ENCODE measurements around the gene IHH.

The IHH gene

GRCh38 chr2:219042157-219042556 is 18.6 kb downstream of the IHH start:
- no peak for DNase-seq
- Histone ChIP-seq H3K36me3 (ENCODE audit: control insufficient read depth in 4 of 4, insufficient read depth in 4 of 4, low read length in 3 of 4) (no peaks in the 10 kb centered on the region), H3K27ac (ENCODE audit: insufficient read depth in 1 of 2, low read depth in 1 of 2, low read length in 2 of 2, poor library complexity in 1 of 2, severe bottlenecking in 2 of 2) (no peak overlapping the region), H3K27me3 (replicated peaks in 2 of 5; ENCODE audit: control insufficient read depth in 4 of 5, insufficient read depth in 5 of 5, low read length in 4 of 5) (peaks cover 4 to 83% (median 35%) of the 10 kb centered on the region in 5 experiments), H3K4me3 (ENCODE audit: control insufficient read depth in 1 of 7, extremely low read depth in 1 of 7, insufficient read depth in 4 of 7, low read depth in 2 of 7, low read length in 6 of 7) (no peak overlapping the region), H3K4me1 (ENCODE audit: control extremely low read depth in 1 of 4, control insufficient read depth in 4 of 4, insufficient read depth in 4 of 4, low read length in 3 of 4) (peaks cover 0 to 4% (median 1%) of the 10 kb centered on the region in 4 experiments), H3K9me3 (ENCODE audit: control extremely low read depth in 1 of 5, control insufficient read depth in 4 of 5, insufficient read depth in 2 of 5, low read depth in 1 of 5, low read length in 4 of 5) (peaks cover 0 to 7% (median 0%) of the 10 kb centered on the region in 5 experiments)
- POLR2A ChIA-PET: no interaction called here
- WGBS (ENCODE audit: insufficient coverage): 94% methylated on average over 3 of the region's 4 CpGs
- CTCF ChIA-PET: interaction anchor here (0.7 to 2.4 kb wide), 7 partner anchors 11 to 79 kb away, joined by 3 to 11 read pairs (median 5); no protein-coding TSS in a partner anchor

- Histone ChIP-seq H3K36me3 (ENCODE audit: control insufficient read depth in 4 of 4, insufficient read depth in 4 of 4, low read length in 3 of 4) (no peaks in the 10 kb centered on the region), H3K4me3 (ENCODE audit: control insufficient read depth in 1 of 7, extremely low read depth in 1 of 7, insufficient read depth in 4 of 7, low read depth in 2 of 7, low read length in 6 of 7) (peak within 1 kb of the TSS in 3 of 7 experiments; percentile 14 to 64 (median 56)), H3K27ac (ENCODE audit: insufficient read depth in 1 of 2, low read depth in 1 of 2, low read length in 2 of 2, poor library complexity in 1 of 2, severe bottlenecking in 2 of 2) (no peak within 1 kb of the TSS), H3K9me3 (ENCODE audit: control extremely low read depth in 1 of 5, control insufficient read depth in 4 of 5, insufficient read depth in 2 of 5, low read depth in 1 of 5, low read length in 4 of 5) (peaks cover 0 to 7% (median 0%) of the 10 kb centered on the region in 5 experiments), H3K27me3 (replicated peaks in 2 of 5; ENCODE audit: control insufficient read depth in 4 of 5, insufficient read depth in 5 of 5, low read length in 4 of 5) (peaks cover 4 to 84% (median 35%) of the 10 kb centered on the region in 5 experiments), H3K4me1 (ENCODE audit: control extremely low read depth in 1 of 4, control insufficient read depth in 4 of 4, insufficient read depth in 4 of 4, low read length in 3 of 4) (peaks cover 0 to 4% (median 1%) of the 10 kb centered on the region in 4 experiments)
- CTCF ChIA-PET: interaction anchor here (1.0 to 2.4 kb wide), 4 partner anchors 12 to 76 kb away, joined by 3 to 11 read pairs (median 7); no protein-coding TSS in a partner anchor
- DNase-seq: peak; percentile 38 to 50 (median 44)
- POLR2A ChIA-PET: interaction anchor here (0.6 to 0.9 kb wide), 2 partner anchors 11 to 15 kb away, joined by 3 read pairs; no protein-coding TSS in a partner anchor
- WGBS (ENCODE audit: insufficient coverage): 2% methylated on average over 21 of the region's 21 CpGs
Measured at GRCh38 chr2:219041252-219041651, 19.5 kb downstream of the IHH start, which contains the start of gene CFAP65. CFAP65 (minus strand) TSS chr2:219041516; CDS start chr2:219039048, 2,468 bp downstream.

- DNase-seq: no peak
- Histone ChIP-seq H3K9me3 (ENCODE audit: control extremely low read depth in 1 of 5, control insufficient read depth in 4 of 5, insufficient read depth in 2 of 5, low read depth in 1 of 5, low read length in 4 of 5) (peaks cover 0 to 7% (median 0%) of the 10 kb centered on the region in 5 experiments), H3K4me1 (ENCODE audit: control extremely low read depth in 1 of 4, control insufficient read depth in 4 of 4, insufficient read depth in 4 of 4, low read length in 3 of 4) (peaks cover 0 to 4% (median 1%) of the 10 kb centered on the region in 4 experiments), H3K4me3 (ENCODE audit: control insufficient read depth in 1 of 7, extremely low read depth in 1 of 7, insufficient read depth in 4 of 7, low read depth in 2 of 7, low read length in 6 of 7) (no peak overlapping the region), H3K36me3 (ENCODE audit: control insufficient read depth in 4 of 4, insufficient read depth in 4 of 4, low read length in 3 of 4) (no peaks in the 10 kb centered on the region), H3K27me3 (replicated peaks in 2 of 5; ENCODE audit: control insufficient read depth in 4 of 5, insufficient read depth in 5 of 5, low read length in 4 of 5) (peaks cover 7 to 87% (median 33%) of the 10 kb centered on the region in 5 experiments), H3K27ac (ENCODE audit: insufficient read depth in 1 of 2, low read depth in 1 of 2, low read length in 2 of 2, poor library complexity in 1 of 2, severe bottlenecking in 2 of 2) (no peak overlapping the region)
- ChIA-PET POLR2A (no interaction called here), CTCF (interaction anchor here (0.7 to 3.0 kb wide), 6 partner anchors 8 to 107 kb away, joined by 3 to 9 read pairs (median 5); no protein-coding TSS in a partner anchor)
- 29% methylated on average over 1 of the region's 1 CpG for WGBS (ENCODE audit: insufficient coverage)
Measured at GRCh38 chr2:219038600-219038999, 22.1 kb downstream of the IHH start.

- Histone ChIP-seq H3K27ac (ENCODE audit: insufficient read depth in 1 of 2, low read depth in 1 of 2, low read length in 2 of 2, poor library complexity in 1 of 2, severe bottlenecking in 2 of 2) (no peak overlapping the region), H3K4me1 (ENCODE audit: control extremely low read depth in 1 of 4, control insufficient read depth in 4 of 4, insufficient read depth in 4 of 4, low read length in 3 of 4) (peaks cover 0 to 4% (median 1%) of the 10 kb centered on the region in 4 experiments), H3K36me3 (ENCODE audit: control insufficient read depth in 4 of 4, insufficient read depth in 4 of 4, low read length in 3 of 4) (no peaks in the 10 kb centered on the region), H3K27me3 (replicated peaks in 2 of 5; ENCODE audit: control insufficient read depth in 4 of 5, insufficient read depth in 5 of 5, low read length in 4 of 5) (peaks cover 7 to 84% (median 33%) of the 10 kb centered on the region in 5 experiments), H3K4me3 (ENCODE audit: control insufficient read depth in 1 of 7, extremely low read depth in 1 of 7, insufficient read depth in 4 of 7, low read depth in 2 of 7, low read length in 6 of 7) (no peak overlapping the region), H3K9me3 (ENCODE audit: control extremely low read depth in 1 of 5, control insufficient read depth in 4 of 5, insufficient read depth in 2 of 5, low read depth in 1 of 5, low read length in 4 of 5) (peaks cover 0 to 7% (median 0%) of the 10 kb centered on the region in 5 experiments)
- ChIA-PET POLR2A (no interaction called here), CTCF (interaction anchor here (0.7 to 3.0 kb wide), 8 partner anchors 10 to 108 kb away, joined by 3 to 9 read pairs (median 5); no protein-coding TSS in a partner anchor)
- no peak for DNase-seq
- 75% methylated on average over 8 of the region's 8 CpGs for WGBS (ENCODE audit: insufficient coverage)
Measured at GRCh38 chr2:219037783-219038499, 22.8 kb downstream of the IHH start.

- Histone ChIP-seq H3K36me3 (ENCODE audit: control insufficient read depth in 4 of 4, insufficient read depth in 4 of 4, low read length in 3 of 4) (no peaks in the 10 kb centered on the region), H3K4me1 (ENCODE audit: control extremely low read depth in 1 of 4, control insufficient read depth in 4 of 4, insufficient read depth in 4 of 4, low read length in 3 of 4) (peaks cover 0 to 2% (median 0%) of the 10 kb centered on the region in 4 experiments), H3K9me3 (ENCODE audit: control extremely low read depth in 1 of 5, control insufficient read depth in 4 of 5, insufficient read depth in 2 of 5, low read depth in 1 of 5, low read length in 4 of 5) (peaks cover 0 to 7% (median 0%) of the 10 kb centered on the region in 5 experiments), H3K27me3 (replicated peaks in 2 of 5; ENCODE audit: control insufficient read depth in 4 of 5, insufficient read depth in 5 of 5, low read length in 4 of 5) (peaks cover 2 to 72% (median 22%) of the 10 kb centered on the region in 5 experiments), H3K27ac (ENCODE audit: insufficient read depth in 1 of 2, low read depth in 1 of 2, low read length in 2 of 2, poor library complexity in 1 of 2, severe bottlenecking in 2 of 2) (no peak overlapping the region), H3K4me3 (ENCODE audit: control insufficient read depth in 1 of 7, extremely low read depth in 1 of 7, insufficient read depth in 4 of 7, low read depth in 2 of 7, low read length in 6 of 7) (no peak overlapping the region)
- ChIA-PET CTCF (interaction anchor here (1.2 to 2.1 kb wide), 3 partner anchors 9 to 82 kb away, joined by 3 to 5 read pairs (median 3); no protein-coding TSS in a partner anchor), POLR2A (no interaction called here)
- WGBS (ENCODE audit: insufficient coverage): no CpG with 5 or more reads among the region's 2 CpGs
- DNase-seq: no peak
Measured at GRCh38 chr2:219035942-219036341, 24.8 kb downstream of the IHH start.

- H3K36me3 ChIP-seq (ENCODE audit: control insufficient read depth in 4 of 4, insufficient read depth in 4 of 4, low read length in 3 of 4): no peaks in the 10 kb centered on the region
- no peak for DNase-seq
- peaks cover 2 to 60% (median 18%) of the 10 kb centered on the region in 5 experiments for H3K27me3 ChIP-seq (replicated peaks in 2 of 5; ENCODE audit: control insufficient read depth in 4 of 5, insufficient read depth in 5 of 5, low read length in 4 of 5)
- CTCF ChIA-PET: no interaction called here
- no peak overlapping the region for H3K4me3 ChIP-seq (ENCODE audit: control insufficient read depth in 1 of 7, extremely low read depth in 1 of 7, insufficient read depth in 4 of 7, low read depth in 2 of 7, low read length in 6 of 7)
- 73% methylated on average over 4 of the region's 6 CpGs for WGBS (ENCODE audit: insufficient coverage)
- no peak overlapping the region for H3K27ac ChIP-seq (ENCODE audit: insufficient read depth in 1 of 2, low read depth in 1 of 2, low read length in 2 of 2, poor library complexity in 1 of 2, severe bottlenecking in 2 of 2)
- H3K4me1 ChIP-seq (ENCODE audit: control extremely low read depth in 1 of 4, control insufficient read depth in 4 of 4, insufficient read depth in 4 of 4, low read length in 3 of 4): peaks cover 0 to 2% (median 0%) of the 10 kb centered on the region in 4 experiments
- H3K9me3 ChIP-seq (ENCODE audit: control extremely low read depth in 1 of 5, control insufficient read depth in 4 of 5, insufficient read depth in 2 of 5, low read depth in 1 of 5, low read length in 4 of 5): peaks cover 0 to 7% (median 0%) of the 10 kb centered on the region in 5 experiments
- POLR2A ChIA-PET: no interaction called here
Measured at GRCh38 chr2:219034823-219035222, 25.9 kb downstream of the IHH start.

Measured in common myeloid progenitor, CD34-positive (primary cell).